IMR-90 (cell line): ENCODE results near the gene ARF1. TPM values are rescaled to one million over a fixed set of nuclear protein-coding genes. Genes with fewer than 3 reads are reported as not detected.

Experiments
- ATAC-seq: fragments of 200-7000 bp; cut with Tn5 transposase; 2 replicates; pipeline ENCODE4 v1.9.1; 2020; ENCODE audit warnings: low read depth, mild to moderate bottlenecking, moderate library complexity
- BruUV-seq: library from RNA; stranded (reverse); fragments of 400-500 nt; replicated peaks from 2 replicates; lab custom pipeline; 2021; lab: Mats Ljungman, UMichigan
- CTCF ChIA-PET: fragments of 300-600 bp; formaldehyde crosslinking; extraction: SDS; loops from one replicate; lab custom pipeline; 2021; ENCODE audit warnings: antibody characterized with exemption; lab: Yijun Ruan, JAX
- POLR2A ChIA-PET: fragments of 300-600 bp; sonication (Branson Sonifier 250); formaldehyde crosslinking; loops from one replicate; lab custom pipeline; 2022; ENCODE audit warnings: antibody characterized with exemption; ENCODE audit not compliant: unreplicated experiment; lab: Charles Lee
- DNase-seq: peaks from one replicate; pipeline ENCODE4 v3.0.0; 2013
- H2AFZ ChIP-seq: replicated peaks from 2 replicates; pipeline ENCODE3; 2013; ENCODE audit warnings: low read length, mild to moderate bottlenecking; ENCODE audit not compliant: poor library complexity
- H2AK5ac ChIP-seq: 2 replicates; pipeline ENCODE4 v1.6.1; 2013; ENCODE audit warnings: low read depth, low read length, inconsistent platforms
- H2AK9ac ChIP-seq: replicated peaks from 2 replicates; pipeline ENCODE3; 2013; ENCODE audit warnings: mild to moderate bottlenecking, low read depth, low read length, moderate library complexity; ENCODE audit not compliant: poor library complexity
- H2BK120ac ChIP-seq: 2 replicates; pipeline ENCODE4 v1.6.1; 2013; ENCODE audit warnings: low read depth, low read length, inconsistent platforms
- H2BK15ac ChIP-seq: 3 replicates; pipeline ENCODE4 v1.6.1; 2013; ENCODE audit warnings: low read depth, low read length, inconsistent platforms
- H2BK20ac ChIP-seq: 2 replicates; pipeline ENCODE4 v1.6.1; 2013; ENCODE audit warnings: low read depth, mild to moderate bottlenecking, inconsistent platforms, low read length, moderate library complexity
- H2BK5ac ChIP-seq: 2 replicates; pipeline ENCODE4 v1.6.1; 2013; ENCODE audit warnings: mild to moderate bottlenecking, low read depth, low read length, inconsistent platforms; ENCODE audit not compliant: poor library complexity, severe bottlenecking
- H3K14ac ChIP-seq: replicated peaks from 2 replicates; pipeline ENCODE4 v1.6.1; 2013; ENCODE audit warnings: low read depth, low read length, inconsistent platforms
- H3K18ac ChIP-seq: 2 replicates; pipeline ENCODE4 v1.6.1; 2013; ENCODE audit warnings: low read depth, low read length, control low read depth
- H3K23ac ChIP-seq: 2 replicates; pipeline ENCODE4 v1.6.1; 2013; ENCODE audit warnings: low read depth, low read length, inconsistent platforms
- H3K27ac ChIP-seq: 2 replicates; pipeline ENCODE4 v1.5.1; 2013; ENCODE audit warnings: mild to moderate bottlenecking, control low read depth, low read length; ENCODE audit not compliant: insufficient read depth
- H3K27me3 ChIP-seq: 2 replicates; pipeline ENCODE4 v1.6.1; 2013; ENCODE audit warnings: low read length; ENCODE audit not compliant: control insufficient read depth, insufficient read depth
- H3K36me3 ChIP-seq: 2 replicates; pipeline ENCODE4 v1.6.1; 2013; ENCODE audit warnings: low read length, mixed read lengths; ENCODE audit not compliant: control insufficient read depth, insufficient read depth
- H3K4ac ChIP-seq: 2 replicates; pipeline ENCODE4 v1.6.1; 2013; ENCODE audit warnings: low read depth, low read length, inconsistent platforms
- H3K4me1 ChIP-seq: 2 replicates; pipeline ENCODE4 v1.6.1; 2013; ENCODE audit warnings: low read length, mixed read lengths; ENCODE audit not compliant: control insufficient read depth, insufficient read depth
- H3K4me2 ChIP-seq: 2 replicates; pipeline ENCODE4 v1.6.1; 2013; ENCODE audit warnings: low read depth, mild to moderate bottlenecking, control low read depth, low read length, moderate library complexity
- H3K4me3 ChIP-seq: 2 replicates; pipeline ENCODE4 v1.5.1; 2013; ENCODE audit warnings: low read depth, mild to moderate bottlenecking, control low read depth, low read length, moderate library complexity; ENCODE audit not compliant: insufficient read depth
- H3K56ac ChIP-seq: 2 replicates; pipeline ENCODE4 v1.6.1; 2013; ENCODE audit warnings: low read length, inconsistent platforms; ENCODE audit not compliant: insufficient read depth; ENCODE audit errors: extremely low read depth
- H3K79me1 ChIP-seq, 2 experiments: 2 replicates each; pipeline ENCODE4 v1.6.1; 2013; ENCODE audit warnings: low read length in 2 of 2, inconsistent platforms in 1 of 2, low read depth in 1 of 2
- H3K9ac ChIP-seq: 2 replicates; pipeline ENCODE4 v1.6.1; 2013; ENCODE audit warnings: low read depth, low read length, control low read depth
- H3K9me1 ChIP-seq: 2 replicates; pipeline ENCODE4 v1.6.1; 2013; ENCODE audit warnings: low read length, inconsistent platforms; ENCODE audit not compliant: insufficient read depth
- H3K9me3 ChIP-seq: 2 replicates; pipeline ENCODE4 v1.6.1; 2013; ENCODE audit warnings: low read length; ENCODE audit not compliant: control insufficient read depth, insufficient read depth
- H4K20me1 ChIP-seq: 2 replicates; pipeline ENCODE4 v1.6.1; 2013; ENCODE audit warnings: low read length, inconsistent platforms; ENCODE audit not compliant: insufficient read depth
- H4K5ac ChIP-seq: 2 replicates; pipeline ENCODE4 v1.6.1; 2013; ENCODE audit warnings: mild to moderate bottlenecking, low read depth, low read length, control low read depth
- H4K8ac ChIP-seq, 2 experiments: 2 replicates each; pipeline ENCODE4 v1.6.1; 2013; ENCODE audit warnings: low read depth in 2 of 2, low read length in 2 of 2, control low read depth in 1 of 2, inconsistent platforms in 1 of 2
- H4K91ac ChIP-seq: 2 replicates; pipeline ENCODE4 v1.6.1; 2013; ENCODE audit warnings: low read depth, low read length, inconsistent platforms; ENCODE audit not compliant: insufficient read depth
- MAZ ChIP-seq: IDR thresholded peaks from 2 replicates; pipeline ENCODE4 v1.6.1; 2012; ENCODE audit warnings: low read depth, mild to moderate bottlenecking, low read length, improper control_type of control experiment, moderate library complexity, borderline replicate concordance
- MXI1 ChIP-seq: IDR thresholded peaks from 2 replicates; pipeline ENCODE4 v1.6.1; 2012; ENCODE audit warnings: low read depth, mild to moderate bottlenecking, low read length, moderate library complexity, borderline replicate concordance
- RCOR1 ChIP-seq: IDR thresholded peaks from 2 replicates; pipeline ENCODE4 v1.6.1; 2012; ENCODE audit warnings: mild to moderate bottlenecking, low read length, improper control_type of control experiment; ENCODE audit not compliant: insufficient replicate concordance
- WGBS, 2 experiments: methylation state at CpG; one replicate each; pipeline versions ENCODE4 v1.1.5 to v1.1.7; 2013; ENCODE audit warnings: missing lambda C conversion rate in 2 of 2; ENCODE audit not compliant: insufficient read length in 1 of 2; ENCODE audit errors: extremely low coverage in 2 of 2; 5-methylcytosine and 5-hydroxymethylcytosine counted together
- dilution Hi-C: fragments of 300-500 bp; cut with HindIII; formaldehyde crosslinking; loops from one replicate; pipeline ENCODE4 v1.14.3; 2018; ENCODE audit warnings: low sequenced_read_pairs; ENCODE audit not compliant: unreplicated experiment
- in situ Hi-C: fragments of 300-500 bp; cut with MboI; formaldehyde crosslinking; loops from 3 replicates; pipeline ENCODE4 v1.14.3; 2019; ENCODE audit warnings: low sequenced_read_pairs, inconsistent platforms, mixed read lengths
- intact Hi-C: fragments of 100-400 bp; cut with micrococcal nuclease; formaldehyde crosslinking; loops from 2 replicates; pipeline ENCODE4 v1.10.0; 2022
- polyA plus RNA-seq, 3 experiments: library from polyadenylated mRNA; depleted of rRNA; stranded (reverse); fragments of >200 nt; gene quantifications; 2 replicates each; pipeline ENCODE4 v1.2.3, GENCODE V29; 2012; ENCODE audit warnings: low replicate concordance in 1 of 3
- total RNA-seq: library from RNA; depleted of rRNA; stranded (reverse); fragments of >200 nt; gene quantifications from 2 replicates; pipeline ENCODE4 v1.2.3, GENCODE V29; 2012

The ARF1 gene
- total and polyA plus RNA-seq, 2 of the 4 experiments (the other 2 are of a cell fraction): 330 to 1,100 TPM

DNA sequence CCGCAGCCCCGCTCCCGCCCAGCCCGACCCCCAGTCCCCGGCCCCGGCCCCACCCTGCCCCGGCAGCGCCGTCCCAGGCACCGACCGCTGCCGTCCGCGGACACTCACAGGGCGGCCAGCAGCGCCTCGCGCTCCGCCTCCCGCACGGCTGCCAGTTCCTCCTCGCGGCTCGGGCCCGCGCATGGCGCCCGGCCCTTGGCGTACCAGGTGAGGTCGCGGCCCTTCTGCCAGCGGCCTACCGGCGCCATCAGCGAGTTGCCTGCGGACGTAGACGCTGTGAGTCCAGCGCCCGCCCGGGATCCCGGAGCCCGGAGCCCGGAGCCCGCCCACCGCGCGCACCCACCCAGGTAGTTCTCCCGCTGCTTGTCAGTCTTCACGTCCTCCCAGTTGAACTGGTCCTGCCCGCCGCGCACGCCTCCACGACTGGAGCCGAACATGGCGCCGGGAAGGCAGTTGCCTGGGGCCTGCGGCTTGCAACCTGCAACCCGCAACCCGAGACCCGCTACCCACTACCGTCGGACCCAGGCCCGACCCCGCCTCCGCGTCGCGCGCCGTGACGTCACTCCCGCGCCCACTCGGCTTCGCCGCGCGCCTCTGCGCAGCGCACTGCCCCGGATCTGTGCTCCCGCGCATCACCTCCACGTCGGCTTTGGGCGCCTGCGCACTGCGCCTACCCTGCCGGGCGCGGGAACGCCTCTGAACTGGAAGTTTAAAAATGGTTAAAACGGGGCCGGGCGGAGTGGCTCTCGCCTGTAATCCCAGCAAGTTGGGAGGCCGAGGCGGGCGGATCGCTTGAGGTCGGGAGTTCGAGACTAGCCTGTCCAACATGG lies 20.5 kb downstream of the ARF1 start, which contains the start of gene C1orf35:
C1orf35 (minus strand) TSS at position 535 of the 830 bp plus-strand sequence; CDS start at position 437, 98 bp downstream.
- in situ Hi-C loops: no loop called here
- H3K4ac ChIP-seq: peak within 1 kb of the TSS; percentile 64
- no peak within 1 kb of the TSS; the same call in 1 of the 2 replicates for H2BK20ac ChIP-seq
- H3K4me2 ChIP-seq: peak within 1 kb of the TSS; percentile 71
- ATAC-seq (peak; percentile 92), DNase-seq (peak; percentile 88)
- peaks cover 7 to 56% of the 10 kb centered on the region in 2 experiments; a peak in 3 of 4 replicates for H3K79me1 ChIP-seq
- CTCF ChIA-PET: no interaction called here
- WGBS, 2 experiments: 3% methylated on average over 29 of the region's 104 CpGs; no CpG with 5 or more reads in 1 of the 2 experiments
- no peaks in the 10 kb centered on the region for H3K9me3 ChIP-seq
- H2BK120ac ChIP-seq: no peak within 1 kb of the TSS; the same call in 1 of the 2 replicates
- no peak within 1 kb of the TSS for H3K56ac ChIP-seq
- BruUV-seq: TSS peak; percentile 57
- peak within 1 kb of the TSS; percentile 33 for H4K91ac ChIP-seq
- H3K9me1 ChIP-seq: peaks cover 13% of the 10 kb centered on the region
- peak within 1 kb of the TSS; percentile 62 for H3K4me3 ChIP-seq
- peak within 1 kb of the TSS; percentile 74; the same call in 1 of the 2 replicates for H3K23ac ChIP-seq
- peak; percentile 67; the same call in 1 of the 2 replicates for TF ChIP-seq MAZ
- peak; percentile 67 for TF ChIP-seq MXI1
- no peak for TF ChIP-seq RCOR1
- H3K18ac ChIP-seq: no peak within 1 kb of the TSS
- H2BK5ac ChIP-seq: no peak within 1 kb of the TSS
- peaks cover 7% of the 10 kb centered on the region; the same call in 1 of the 2 replicates for H3K4me1 ChIP-seq
- POLR2A ChIA-PET: no interaction called here
- peaks cover 39% of the 10 kb centered on the region for H4K20me1 ChIP-seq
- H3K14ac ChIP-seq: no peak within 1 kb of the TSS
- peak within 1 kb of the TSS; percentile 88 to 97 for H4K8ac ChIP-seq
- H4K5ac ChIP-seq: peak within 1 kb of the TSS; percentile 40; the same call in 1 of the 2 replicates
- dilution Hi-C loops: no loop called here
- no peaks in the 10 kb centered on the region for H3K27me3 ChIP-seq
- peak within 1 kb of the TSS; percentile 100 for H2AFZ ChIP-seq
- peaks cover 40% of the 10 kb centered on the region for H3K36me3 ChIP-seq
- no peak within 1 kb of the TSS for H2BK15ac ChIP-seq
- peak within 1 kb of the TSS; percentile 70 for H3K9ac ChIP-seq
- H2AK9ac ChIP-seq: peak within 1 kb of the TSS; percentile 93
- intact Hi-C loops: loop anchor here (1.0 to 5.0 kb wide), 3 partner anchors 18 to 104 kb away; partner anchors contain the start of gene GUK1
- peak within 1 kb of the TSS; percentile 89 for H2AK5ac ChIP-seq
- peak within 1 kb of the TSS; percentile 49; the same call in 1 of the 2 replicates for H3K27ac ChIP-seq
